Adipose tissue (tissue), 3 donors: ENCODE measurements around the gene ATP4A. TPM values are rescaled to one million over a fixed set of nuclear protein-coding genes. Genes with fewer than 3 reads are reported as not detected.

Experiments
- H3K27ac ChIP-seq: one replicate; pipeline ENCODE4 v1.5.1; 2013; ENCODE audit warnings: low read depth, low read length
- WGBS, 3 donors: extraction: QIAGEN DNeasy Blood & Tissue Kit; methylation state at CpG; one replicate each; pipeline ENCODE4 v1.1.7; 2013; 5-methylcytosine and 5-hydroxymethylcytosine counted together
- polyA plus RNA-seq, 3 donors: library from polyadenylated mRNA; stranded (reverse); fragments of 200-250 nt; gene quantifications; one replicate each; pipeline ENCODE4 v1.2.3, GENCODE V29; 2013
- donor health status: healthy with polysubstance abuse.
- donor health status: Bipolar disorder and iron deficiency.
- donor health status: healthy.

ATP4A gene
- polyA plus RNA-seq, 3 donors = 1.2 to 74.4 (median 2.9) TPM

- no peak overlapping the region for H3K27ac ChIP-seq
- 88 to 92% (median 89%) methylated on average over 1 of the region's 1 CpG for WGBS, 3 donors
These were observed 8.0 kb upstream of the ATP4A start for GRCh38 chr19:35571406-35571965.

- WGBS, 3 donors = 34 to 66% (median 65%) methylated on average over 5 of the region's 5 CpGs
- no peak overlapping the region for H3K27ac ChIP-seq
These were observed 5.9 kb upstream of the ATP4A start for GRCh38 chr19:35569281-35569781.

GRCh38 chr19:35566738-35567137 lies 3.3 kb upstream of the ATP4A start:
- WGBS, 3 donors = 81 to 87% (median 82%) methylated on average over 7 of the region's 7 CpGs
- H3K27ac ChIP-seq = no peak overlapping the region

GRCh38 chr19:35565016-35565856 lies 1.8 kb upstream of the ATP4A start:
- H3K27ac ChIP-seq = no peak overlapping the region
- WGBS, 3 donors = 48 to 80% (median 72%) methylated on average over 12 of the region's 12 CpGs

GRCh38 chr19:35562776-35563175 lies 682 bp downstream of the ATP4A start:
- no peak overlapping the region for H3K27ac ChIP-seq
- WGBS, 3 donors = 56 to 74% (median 59%) methylated on average over 2 of the region's 2 CpGs

- H3K27ac ChIP-seq = no peak overlapping the region
- 51 to 76% (median 61%) methylated on average over 13 to 17 of the region's 17 CpGs for WGBS, 3 donors
These were observed 1.1 kb downstream of the ATP4A start for GRCh38 chr19:35562336-35562735.

GRCh38 chr19:35561436-35561835 lies 2.0 kb downstream of the ATP4A start:
- WGBS, 3 donors = 79 to 87% (median 83%) methylated on average over 6 of the region's 6 CpGs
- H3K27ac ChIP-seq = no peak overlapping the region

GRCh38 chr19:35560677-35561076 lies 2.8 kb downstream of the ATP4A start:
- H3K27ac ChIP-seq = no peak overlapping the region
- WGBS, 3 donors = 19 to 62% (median 58%) methylated on average over 4 to 6 of the region's 6 CpGs

- WGBS, 3 donors = 86 to 90% (median 89%) methylated on average over 18 of the region's 18 CpGs
- no peak overlapping the region for H3K27ac ChIP-seq
These were observed 3.2 kb downstream of the ATP4A start for GRCh38 chr19:35560271-35560670.

GRCh38 chr19:35559781-35560180 lies 3.7 kb downstream of the ATP4A start:
- 88 to 91% (median 91%) methylated on average over 23 of the region's 23 CpGs for WGBS, 3 donors
- H3K27ac ChIP-seq = no peak overlapping the region

- WGBS, 3 donors = 38 to 70% (median 61%) methylated on average over 11 of the region's 11 CpGs
- no peak overlapping the region for H3K27ac ChIP-seq
These were observed 4.2 kb downstream of the ATP4A start for GRCh38 chr19:35559281-35559659.

GRCh38 chr19:35558400-35559280 lies 4.8 kb downstream of the ATP4A start:
- WGBS, 3 donors = 18 to 37% (median 29%) methylated on average over 53 of the region's 53 CpGs
- no peak overlapping the region for H3K27ac ChIP-seq

GRCh38 chr19:35557539-35558399 lies 5.7 kb downstream of the ATP4A start:
- no peak overlapping the region for H3K27ac ChIP-seq
- 4 to 7% (median 5%) methylated on average over 55 to 60 of the region's 60 CpGs for WGBS, 3 donors

- no peak overlapping the region for H3K27ac ChIP-seq
- 80 to 85% (median 84%) methylated on average over 16 of the region's 16 CpGs for WGBS, 3 donors
These were observed 6.5 kb downstream of the ATP4A start for GRCh38 chr19:35556846-35557538.

GRCh38 chr19:35556025-35556590 lies 7.3 kb downstream of the ATP4A start:
- H3K27ac ChIP-seq = no peak overlapping the region
- 84 to 90% (median 85%) methylated on average over 9 of the region's 9 CpGs for WGBS, 3 donors

GRCh38 chr19:35555301-35556005 lies 8.0 kb downstream of the ATP4A start:
- WGBS, 3 donors = 69 to 76% (median 73%) methylated on average over 28 to 30 of the region's 30 CpGs
- H3K27ac ChIP-seq = no peak overlapping the region

GRCh38 chr19:35554076-35554475 lies 9.4 kb downstream of the ATP4A start:
- WGBS, 3 donors = 74 to 78% (median 74%) methylated on average over 5 of the region's 5 CpGs
- H3K27ac ChIP-seq = no peak overlapping the region
